HFF-Myc (cell line): Measurements from ENCODE around the gene NSUN7.

Source experiments
- DNase-seq: peaks from one replicate; pipeline ENCODE4 v3.0.0-alpha.2; 2011; ENCODE audit warnings: low read depth; ENCODE audit errors: extremely low read depth
- H3K4me3 ChIP-seq: replicated peaks from 2 replicates; pipeline ENCODE4 v1.5.1; 2011; ENCODE audit warnings: low read depth, mild to moderate bottlenecking, control low read depth, low read length
- TF ChIP-seq, protein P1 (sequence below): IDR thresholded peaks from 2 replicates; pipeline ENCODE4 v1.5.1; 2012; ENCODE audit warnings: mild to moderate bottlenecking, low read depth, low read length, control low read depth; ENCODE audit errors: missing control alignments

Gene NSUN7

DNA sequence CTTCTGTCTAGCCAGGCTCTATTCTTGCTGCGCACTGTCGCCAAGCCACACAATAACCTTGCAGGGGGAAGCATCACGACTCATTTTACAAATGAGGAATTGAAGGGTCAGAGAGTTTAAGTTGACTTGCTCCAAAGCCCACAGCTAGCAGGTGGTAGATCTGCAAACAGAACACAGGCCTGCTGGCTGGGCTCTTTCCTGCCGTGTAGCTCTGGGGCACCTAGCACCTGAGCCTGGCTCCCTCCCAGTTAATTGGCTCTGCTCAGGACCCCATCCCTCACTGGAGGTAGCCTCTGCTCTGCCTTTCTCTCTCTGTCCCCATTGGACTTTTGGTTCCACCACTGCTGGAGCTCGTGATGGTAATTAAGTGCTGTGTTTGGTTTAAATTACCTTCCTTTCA, 98.5 kb downstream of the NSUN7 start:
- TF ChIP-seq, protein P1, sequence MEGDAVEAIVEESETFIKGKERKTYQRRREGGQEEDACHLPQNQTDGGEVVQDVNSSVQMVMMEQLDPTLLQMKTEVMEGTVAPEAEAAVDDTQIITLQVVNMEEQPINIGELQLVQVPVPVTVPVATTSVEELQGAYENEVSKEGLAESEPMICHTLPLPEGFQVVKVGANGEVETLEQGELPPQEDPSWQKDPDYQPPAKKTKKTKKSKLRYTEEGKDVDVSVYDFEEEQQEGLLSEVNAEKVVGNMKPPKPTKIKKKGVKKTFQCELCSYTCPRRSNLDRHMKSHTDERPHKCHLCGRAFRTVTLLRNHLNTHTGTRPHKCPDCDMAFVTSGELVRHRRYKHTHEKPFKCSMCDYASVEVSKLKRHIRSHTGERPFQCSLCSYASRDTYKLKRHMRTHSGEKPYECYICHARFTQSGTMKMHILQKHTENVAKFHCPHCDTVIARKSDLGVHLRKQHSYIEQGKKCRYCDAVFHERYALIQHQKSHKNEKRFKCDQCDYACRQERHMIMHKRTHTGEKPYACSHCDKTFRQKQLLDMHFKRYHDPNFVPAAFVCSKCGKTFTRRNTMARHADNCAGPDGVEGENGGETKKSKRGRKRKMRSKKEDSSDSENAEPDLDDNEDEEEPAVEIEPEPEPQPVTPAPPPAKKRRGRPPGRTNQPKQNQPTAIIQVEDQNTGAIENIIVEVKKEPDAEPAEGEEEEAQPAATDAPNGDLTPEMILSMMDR: no peak
- no peak for DNase-seq
- H3K4me3 ChIP-seq: no peak overlapping the region

DNA sequence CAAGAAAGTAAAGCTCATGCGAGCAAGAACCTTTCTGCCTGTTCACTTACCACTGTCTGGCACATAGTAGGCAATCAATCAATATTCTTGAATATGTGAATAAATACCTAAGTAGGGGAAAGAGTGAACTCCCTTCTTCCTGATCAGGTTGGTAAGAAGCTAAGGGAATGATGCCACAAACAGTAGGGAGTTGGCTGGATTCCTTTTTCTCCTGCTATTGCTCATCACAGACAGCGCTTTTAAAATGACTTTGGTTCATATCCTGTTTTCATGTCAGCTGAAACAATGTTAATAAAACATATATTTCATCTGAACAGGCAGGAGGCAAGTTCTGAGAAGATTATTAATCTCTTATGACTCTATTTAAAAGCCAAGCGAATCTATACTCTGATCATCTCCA, 99.2 kb downstream of the NSUN7 start:
- H3K4me3 ChIP-seq: no peak overlapping the region
- no peak for DNase-seq
- TF ChIP-seq, protein P1: no peak

DNA sequence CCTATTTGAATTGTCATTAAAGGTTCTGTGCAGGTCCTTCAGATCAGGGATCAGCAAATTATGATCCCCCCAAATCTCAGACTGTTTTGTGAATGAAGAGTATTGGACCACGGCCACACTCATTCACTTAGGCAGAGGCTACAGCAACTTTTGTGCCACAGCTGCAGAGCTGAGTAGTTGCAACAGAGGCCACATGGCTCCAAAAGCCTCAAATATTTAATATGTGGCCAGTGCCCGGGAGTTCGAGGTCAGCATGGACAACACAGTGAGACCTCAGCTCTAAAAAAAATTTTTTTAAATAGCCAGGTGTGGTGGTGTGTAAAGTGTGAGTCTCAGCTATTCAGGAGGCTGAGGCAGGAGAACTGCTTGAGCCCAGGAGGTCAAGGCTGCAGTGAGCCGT, 100.7 kb downstream of the NSUN7 start:
- H3K4me3 ChIP-seq: no peak overlapping the region
- no peak for DNase-seq
- TF ChIP-seq, protein P1: no peak

DNA sequence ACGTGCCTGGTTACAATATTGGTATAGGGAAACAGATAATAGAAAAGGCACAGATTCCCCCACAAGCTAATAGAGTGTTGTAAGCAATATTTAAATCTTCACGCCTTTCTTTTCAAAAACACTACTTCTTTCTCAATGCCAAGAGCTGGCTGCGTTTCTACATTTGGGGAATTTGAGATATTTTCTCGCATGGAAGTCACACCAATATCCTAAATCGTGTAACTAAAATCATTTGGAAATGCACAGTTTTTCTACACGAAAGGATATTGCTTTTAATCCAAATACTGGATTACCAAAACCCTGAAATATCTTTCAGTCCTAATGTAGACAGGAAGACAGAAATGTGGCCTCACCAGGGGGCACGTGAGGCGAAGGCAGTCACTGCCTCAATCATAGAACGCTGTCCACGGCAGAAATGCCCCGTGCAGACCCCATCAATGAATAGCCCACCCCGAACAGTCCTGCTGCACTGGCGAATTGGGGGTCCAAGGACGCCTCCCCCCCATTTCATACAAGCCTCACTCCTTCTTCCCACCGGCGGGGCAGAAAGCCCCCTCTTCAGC, 106.6 kb downstream of the NSUN7 start:
- no peak for DNase-seq
- H3K4me3 ChIP-seq: 0 out of 2 replicates have a peak overlapping the region, but pooled peaks have one; percentile 5
- TF ChIP-seq, protein P1: no peak

DNA sequence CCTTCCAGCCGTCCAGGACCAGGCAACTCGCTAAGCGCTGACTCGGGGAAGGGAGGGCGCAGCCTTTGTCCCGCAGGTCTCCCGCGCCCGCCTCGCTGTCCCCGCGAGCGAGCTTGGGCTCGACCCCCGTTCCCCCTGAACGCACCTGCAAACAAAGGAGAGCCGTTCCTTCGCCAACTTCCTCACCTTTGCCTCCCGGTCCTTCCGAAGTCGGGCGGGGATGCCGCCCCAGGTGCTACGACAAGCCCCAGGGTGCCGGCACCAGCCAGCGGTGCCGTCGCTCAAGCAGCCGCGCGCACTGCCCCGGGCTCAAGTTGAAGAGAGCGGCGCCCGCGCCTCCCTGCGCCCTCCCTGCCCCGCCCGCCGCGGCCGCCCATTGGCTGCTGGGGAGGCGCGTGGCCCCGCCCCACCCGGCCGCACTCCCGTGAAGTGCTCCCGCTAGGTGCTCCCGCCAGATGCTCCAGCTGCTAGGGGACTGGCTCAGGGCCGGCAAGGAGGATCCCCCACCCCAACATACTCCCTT, 107.1 kb downstream of the NSUN7 start:
- H3K4me3 ChIP-seq: 0 out of 2 replicates have a peak overlapping the region, but pooled peaks have one; percentile 5
- DNase-seq: no peak
- TF ChIP-seq, protein P1: no peak

DNA sequence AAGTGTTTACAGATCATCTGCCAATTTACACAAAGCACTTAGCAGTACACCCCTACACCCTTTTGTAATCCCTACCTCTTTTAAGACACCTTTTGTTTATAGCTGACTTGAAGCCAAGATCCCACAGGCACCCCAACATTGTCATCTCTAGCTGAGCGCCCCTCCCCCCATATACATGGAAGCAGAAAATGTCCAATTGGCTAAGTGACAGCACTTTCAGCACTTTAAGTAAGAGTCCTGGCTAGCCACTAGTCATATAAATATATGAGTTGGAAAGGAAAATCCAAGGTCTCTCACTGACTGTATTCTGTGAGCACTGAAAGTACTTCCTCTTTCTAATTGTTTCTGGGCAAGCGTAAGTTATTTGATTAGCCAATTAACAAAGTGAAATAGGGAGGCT, 108.2 kb downstream of the NSUN7 start:
- no peak for DNase-seq
- TF ChIP-seq, protein P1: no peak
- H3K4me3 ChIP-seq: no peak overlapping the region

DNA sequence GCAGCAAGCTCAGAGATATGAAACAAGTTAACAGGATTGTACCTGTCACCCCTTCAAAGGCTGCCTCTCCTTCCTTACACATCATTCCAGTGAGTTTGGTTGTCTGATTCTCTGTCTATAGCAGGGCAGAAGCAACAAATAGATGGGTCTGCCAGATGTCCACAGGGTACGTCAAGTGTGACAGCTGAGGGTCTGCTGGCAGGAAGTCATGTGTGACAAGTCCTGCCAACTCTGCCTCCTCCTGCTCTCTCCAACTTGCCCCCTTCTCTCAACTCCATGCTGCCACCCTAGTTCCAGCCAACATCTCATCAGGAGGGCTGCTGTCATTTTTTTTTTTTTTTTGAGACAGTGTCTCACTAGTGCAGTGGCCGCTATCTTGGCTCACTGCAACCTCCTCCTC, 109.2 kb downstream of the NSUN7 start:
- DNase-seq: no peak
- TF ChIP-seq, protein P1: no peak
- no peak overlapping the region for H3K4me3 ChIP-seq
